Sigmoid colon (tissue), 3 donors: ENCODE results near the gene AP4M1.

Source experiments
- CTCF ChIP-seq, 4 experiments: fragments of 450-650 bp in 3 of 4; fragments of 200-600 bp in 1 of 4; IDR thresholded peaks; one replicate each; pipeline ENCODE4 v1.5.1; 2016 to 2019; ENCODE audit warnings: antibody characterized with exemption in 4 of 4, mild to moderate bottlenecking in 3 of 4, moderate library complexity in 2 of 4
- POLR2A ChIP-seq, 2 donors: fragments of 450-650 bp; IDR thresholded peaks; one replicate each; pipeline ENCODE4 v1.6.1; 2016; ENCODE audit warnings: antibody characterized with exemption in 2 of 2, mild to moderate bottlenecking in 2 of 2, moderate library complexity in 2 of 2

- no peak for TF ChIP-seq CTCF (IDR thresholded peaks at IDR 0.05)
- peak; percentile 31 to 71 for TF ChIP-seq POLR2A (IDR thresholded peaks at IDR 0.05)
Observed at GRCh38 chr7:100148559-100149328, 47.3 kb downstream of the AP4M1 start, which contains the start of gene LAMTOR4.
